Measurements from ENCODE around the gene SURF1.

SURF1 gene

GRCh38 chr9:133360400-133361393 lies 4.4 kb upstream of the SURF1 start:
- DNase-seq, result no peak

- DNase-seq, result no peak
Observed at GRCh38 chr9:133359399-133360175, 3.3 kb upstream of the SURF1 start.

GRCh38 chr9:133357656-133358055 lies 1.4 kb upstream of the SURF1 start:
- no peak for DNase-seq

GRCh38 chr9:133355881-133356357 lies 368 bp downstream of the SURF1 start:
- DNase-seq, result no peak

- DNase-seq, result no peak
Observed at GRCh38 chr9:133354766-133355165, 1.5 kb downstream of the SURF1 start.

- DNase-seq, result no peak
Observed at GRCh38 chr9:133353548-133353947, 2.7 kb downstream of the SURF1 start.

GRCh38 chr9:133352635-133353340 lies 3.5 kb downstream of the SURF1 start:
- DNase-seq, result no peak

GRCh38 chr9:133351908-133352634 lies 4.2 kb downstream of the SURF1 start:
- DNase-seq, result no peak

GRCh38 chr9:133351526-133351907 lies 4.8 kb downstream of the SURF1 start:
- no peak for DNase-seq

GRCh38 chr9:133349965-133350616 lies 6.2 kb downstream of the SURF1 start:
- DNase-seq, result no peak

- DNase-seq, result no peak
Observed at GRCh38 chr9:133348718-133349573, 7.3 kb downstream of the SURF1 start.

- DNase-seq, result peak; percentile 93
Observed at GRCh38 chr9:133347985-133348717, 8.1 kb downstream of the SURF1 start, which contains the start of the genes MED22 and RPL7A. TSS of gene MED22 (minus strand) at chr9:133348131. CDS start at chr9:133346662, 1,469 bp downstream. TSS of gene RPL7A (plus strand) at chr9:133348218. CDS start at chr9:133348244, 26 bp downstream.

GRCh38 chr9:133347515-133347984 lies 8.7 kb downstream of the SURF1 start:
- DNase-seq, result peak; percentile 6

GRCh38 chr9:133346021-133346785 lies 10.1 kb downstream of the SURF1 start:
- DNase-seq, result no peak

GRCh38 chr9:133345596-133345995 lies 10.7 kb downstream of the SURF1 start:
- no peak for DNase-seq

GRCh38 chr9:133344979-133345378 lies 11.3 kb downstream of the SURF1 start:
- no peak for DNase-seq

GRCh38 chr9:133344071-133344470 lies 12.2 kb downstream of the SURF1 start:
- no peak for DNase-seq

- DNase-seq, result no peak
Observed at GRCh38 chr9:133342570-133342969, 13.7 kb downstream of the SURF1 start.

- DNase-seq, result no peak
Observed at GRCh38 chr9:133342069-133342406, 14.2 kb downstream of the SURF1 start.

Data from NCI-H748 treated with DMSO at 0.1 percent for 48 hours (cell line).